SK-N-SH (cell line): Measurements from ENCODE around the gene GDF9. TPM values are rescaled to one million over a fixed set of nuclear protein-coding genes. Genes with fewer than 3 reads are reported as not detected.

Experiments used
- CTCF ChIA-PET: fragments of 300-600, 350-600 bp; formaldehyde crosslinking; extraction: SDS; loops from one replicate; lab custom pipeline; 2021; lab: Yijun Ruan, JAX
- POLR2A ChIA-PET: fragments of 350-600 bp; sonication (Branson Sonifier 250); formaldehyde crosslinking; extraction: SDS; loops from one replicate; lab custom pipeline; 2020; ENCODE audit warnings: antibody characterized with exemption, inconsistent platforms; lab: Yijun Ruan, JAX
- DNase-seq: peaks from one replicate; pipeline ENCODE4 v3.0.0; 2012
- H2AFZ ChIP-seq: fragments of 200-600 bp; sonication (generic); 2 replicates; pipeline ENCODE4 v1.8.1; 2016; ENCODE audit warnings: antibody characterized with exemption, mild to moderate bottlenecking, low read depth
- H3F3A ChIP-seq: fragments of 200-600 bp; sonication (generic); replicated peaks from 2 replicates; pipeline ENCODE3; 2016; ENCODE audit warnings: antibody characterized with exemption, mild to moderate bottlenecking; ENCODE audit not compliant: insufficient read depth
- H3K27ac ChIP-seq, 2 experiments: fragments of 200-500 bp in 1 of 2; fragments of 200-600 bp in 1 of 2; sonication (Bioruptor generic) in 1 of 2; sonication (generic), shearing (Covaris generic) in 1 of 2; 2 replicates each; pipeline versions ENCODE4 v1.5.1 to v1.6.1; 2014 to 2016; ENCODE audit warnings: low read depth in 2 of 2, inconsistent platforms in 1 of 2, low read length in 1 of 2, mild to moderate bottlenecking in 1 of 2, mixed read lengths in 1 of 2
- H3K27me3 ChIP-seq: fragments of 200-600 bp; sonication (generic), shearing (Covaris generic); 2 replicates; pipeline ENCODE4 v1.6.1; 2016; ENCODE audit warnings: mixed run types; ENCODE audit not compliant: insufficient read depth
- H3K36me3 ChIP-seq, 2 experiments: fragments of 200-500 bp in 1 of 2; fragments of 200-600 bp in 1 of 2; sonication (Bioruptor generic) in 1 of 2; sonication (generic) in 1 of 2; replicated peaks in 1 of 2; 2 replicates each; pipeline versions ENCODE3 to v1.5.1; 2014 to 2016; ENCODE audit warnings: low read length in 1 of 2, mild to moderate bottlenecking in 1 of 2; ENCODE audit not compliant: insufficient read depth in 2 of 2, control insufficient read depth in 1 of 2
- H3K4me1 ChIP-seq, 2 experiments: fragments of 200-500 bp in 1 of 2; fragments of 200-600 bp in 1 of 2; sonication (Bioruptor generic) in 1 of 2; sonication (generic), shearing (Covaris generic) in 1 of 2; 2 replicates each; pipeline versions ENCODE4 v1.5.1 to v1.6.1; 2014 to 2016; ENCODE audit warnings: low read depth in 1 of 2, low read length in 1 of 2, mixed run types in 1 of 2; ENCODE audit not compliant: insufficient read depth in 2 of 2, control insufficient read depth in 1 of 2
- H3K4me2 ChIP-seq: fragments of 200-600 bp; sonication (generic), shearing (Covaris generic); 2 replicates; pipeline ENCODE4 v1.6.1; 2017; ENCODE audit warnings: mixed run types
- H3K4me3 ChIP-seq, 2 experiments: fragments of 200-500 bp in 1 of 2; fragments of 200-600 bp in 1 of 2; sonication (Bioruptor generic) in 1 of 2; sonication (generic), shearing (Covaris generic) in 1 of 2; 2 replicates each; pipeline versions ENCODE4 v1.5.1 to v1.8.1; 2014 to 2016; ENCODE audit warnings: low read depth in 2 of 2, inconsistent platforms in 1 of 2, low read length in 1 of 2, mild to moderate bottlenecking in 1 of 2, mixed read lengths in 1 of 2, moderate library complexity in 1 of 2
- H3K79me2 ChIP-seq: fragments of 200-600 bp; sonication (generic); 2 replicates; pipeline ENCODE4 v1.8.1; 2017; ENCODE audit warnings: mild to moderate bottlenecking; ENCODE audit not compliant: insufficient read depth
- H3K9ac ChIP-seq: fragments of 200-600 bp; sonication (generic); 2 replicates; pipeline ENCODE4 v1.6.1; 2017; ENCODE audit warnings: mixed run types
- H3K9me2 ChIP-seq: fragments of 200-600 bp; sonication (generic); 2 replicates; pipeline ENCODE4 v1.6.1; 2017; ENCODE audit warnings: mixed run types
- H3K9me3 ChIP-seq: fragments of 200-600 bp; sonication (generic); 2 replicates; pipeline ENCODE4 v1.6.1; 2017; ENCODE audit warnings: mixed run types, mild to moderate bottlenecking, moderate library complexity
- H4K20me1 ChIP-seq: fragments of 200-600 bp; sonication (generic); 2 replicates; pipeline ENCODE4 v1.6.1; 2017; ENCODE audit warnings: mild to moderate bottlenecking, mixed run types; ENCODE audit not compliant: insufficient read depth
- CTCF ChIP-seq: fragments of 200-600 bp; sonication (generic); IDR thresholded peaks from 2 replicates; pipeline ENCODE4 v1.6.1; 2017; ENCODE audit warnings: antibody characterized with exemption, mild to moderate bottlenecking, moderate library complexity
- EP300 ChIP-seq, 2 experiments: IDR thresholded peaks; 2 replicates each; pipeline versions ENCODE4 v1.4.0 to v1.6.1; 2012; ENCODE audit warnings: borderline replicate concordance in 1 of 2, low read depth in 1 of 2, low read length in 1 of 2
- FOSL2 ChIP-seq: IDR thresholded peaks from 2 replicates; pipeline ENCODE4 v1.4.0; 2012; ENCODE audit warnings: low read depth, mild to moderate bottlenecking, moderate library complexity, borderline replicate concordance
- FOXJ3 ChIP-seq: sonication (generic); formaldehyde crosslinking; IDR thresholded peaks from 2 replicates; pipeline ENCODE4 v1.5.1; 2020; ENCODE audit warnings: mild to moderate bottlenecking, missing genetic modification reagents
- JUND ChIP-seq: IDR thresholded peaks from 2 replicates; pipeline ENCODE4 v1.4.0; 2012
- MXI1 ChIP-seq: IDR thresholded peaks from 2 replicates; pipeline ENCODE4 v1.6.1; 2012; ENCODE audit warnings: mild to moderate bottlenecking, low read depth, low read length, improper control_type of control experiment
- NFIC ChIP-seq: IDR thresholded peaks from 2 replicates; pipeline ENCODE4 v1.4.0; 2012; ENCODE audit warnings: borderline replicate concordance
- PBX3 ChIP-seq: IDR thresholded peaks from 2 replicates; pipeline ENCODE4; 2012
- POLR2AphosphoS5 ChIP-seq: IDR thresholded peaks from 2 replicates; pipeline ENCODE4 v1.6.1; 2012; ENCODE audit warnings: low read depth, low read length
- RAD21 ChIP-seq: IDR thresholded peaks from 2 replicates; pipeline ENCODE4 v1.6.1; 2012; ENCODE audit warnings: mild to moderate bottlenecking, low read length
- RCOR1 ChIP-seq: fragments of 150-350 bp; IDR thresholded peaks from 2 replicates; pipeline ENCODE4 v1.6.1; 2017; ENCODE audit warnings: antibody characterized with exemption, low read length
- REST ChIP-seq: IDR thresholded peaks from 2 replicates; pipeline ENCODE4 v1.6.1; 2012; ENCODE audit warnings: mild to moderate bottlenecking, low read depth, low read length, moderate library complexity
- RFX5 ChIP-seq: IDR thresholded peaks from 2 replicates; pipeline ENCODE4 v1.6.1; 2012; ENCODE audit warnings: mild to moderate bottlenecking, improper control_type of control experiment, low read length
- RXRA ChIP-seq: IDR thresholded peaks from 2 replicates; pipeline ENCODE4 v1.4.0; 2012; ENCODE audit warnings: low read depth, mild to moderate bottlenecking, borderline replicate concordance
- SIN3A ChIP-seq: IDR thresholded peaks from 2 replicates; pipeline ENCODE4 v1.6.1; 2012; ENCODE audit warnings: low read depth, mild to moderate bottlenecking, low read length, moderate library complexity, borderline replicate concordance
- TCF12 ChIP-seq: IDR thresholded peaks from 2 replicates; pipeline ENCODE4 v1.4.0; 2012
- TEAD4 ChIP-seq: IDR thresholded peaks from 2 replicates; pipeline ENCODE4 v1.4.0; 2012; ENCODE audit warnings: mild to moderate bottlenecking, borderline replicate concordance; ENCODE audit not compliant: insufficient read depth
- USF2 ChIP-seq: fragments of 150-350 bp; IDR thresholded peaks from 2 replicates; pipeline ENCODE4 v1.6.1; 2017; ENCODE audit warnings: antibody characterized with exemption, low read length, low read depth, borderline replicate concordance
- WGBS: methylation state at CpG from one replicate; pipeline ENCODE4 v1.1.6; 2017; ENCODE audit warnings: low lambda C conversion rate; 5-methylcytosine and 5-hydroxymethylcytosine counted together
- polyA plus RNA-seq, 3 experiments: library from polyadenylated mRNA; depleted of rRNA; stranded (reverse); fragments of >200 nt; gene quantifications; 2 replicates each; pipeline ENCODE4 v1.2.3, GENCODE V29; 2012

Gene GDF9
- polyA plus RNA-seq, 1 of the 3 experiments (the other 2 are of a cell fraction) = 0.82 TPM

GRCh38 chr5:132824426-132824825, 41.8 kb downstream of the GDF9 start:
- Histone ChIP-seq H3K9ac (no peak overlapping the region), H3K9me2 (no peaks in the 10 kb centered on the region), H3F3A (no peaks in the 10 kb centered on the region), H3K4me3 (no peak overlapping the region), H3K27ac (no peak overlapping the region), H3K79me2 (no peaks in the 10 kb centered on the region), H3K36me3 (no peaks in the 10 kb centered on the region), H3K9me3 (no peaks in the 10 kb centered on the region), H4K20me1 (no peaks in the 10 kb centered on the region), H2AFZ (no peak overlapping the region), H3K27me3 (no peaks in the 10 kb centered on the region), H3K4me2 (no peak overlapping the region), H3K4me1 (peaks cover 0 to 6% of the 10 kb centered on the region in 2 experiments; a peak in 1 of 4 replicates)
- TF ChIP-seq TCF12 (no peak), JUND (no peak), TEAD4 (no peak), FOXJ3 (CRISPR knock-in tag) (no peak), RAD21 (no peak), RFX5 (no peak), EP300 (IDR thresholded peaks at IDR 0.05; ENCODE audit: borderline replicate concordance in 1 of 2, low read depth in 1 of 2, low read length in 1 of 2) (no peak), PBX3 (no peak), NFIC (no peak), SIN3A (no peak), POLR2AphosphoS5 (no peak), RCOR1 (no peak), MXI1 (no peak), RXRA (no peak), USF2 (no peak), CTCF (no peak), REST (no peak), FOSL2 (no peak)
- WGBS = 93% methylated on average over 3 of the region's 3 CpGs
- DNase-seq = no peak
- ChIA-PET CTCF (interaction anchor here (0.6 to 6.8 kb wide), 5 partner anchors 10 to 297 kb away, joined by 3 to 88 read pairs (median 3); partner anchors contain the start of gene SOWAHA), POLR2A (no interaction called here)
